DND-41 (cell line): ENCODE data around the gene NUP188.

Experiments
- EZH2 ChIP-seq: IDR thresholded peaks from 3 replicates; pipeline ENCODE4 v1.6.1; 2012; ENCODE audit warnings: borderline replicate concordance, low read depth, mild to moderate bottlenecking, moderate library complexity, low read length, inconsistent platforms; ENCODE audit not compliant: severe bottlenecking
- TF ChIP-seq, protein P1 (sequence below): IDR thresholded peaks from 2 replicates; pipeline ENCODE4 v1.5.1; 2012; ENCODE audit warnings: borderline replicate concordance, low read length, moderate library complexity, mild to moderate bottlenecking; ENCODE audit not compliant: poor library complexity, severe bottlenecking; ENCODE audit errors: extremely low read depth

- TF ChIP-seq, protein P1, sequence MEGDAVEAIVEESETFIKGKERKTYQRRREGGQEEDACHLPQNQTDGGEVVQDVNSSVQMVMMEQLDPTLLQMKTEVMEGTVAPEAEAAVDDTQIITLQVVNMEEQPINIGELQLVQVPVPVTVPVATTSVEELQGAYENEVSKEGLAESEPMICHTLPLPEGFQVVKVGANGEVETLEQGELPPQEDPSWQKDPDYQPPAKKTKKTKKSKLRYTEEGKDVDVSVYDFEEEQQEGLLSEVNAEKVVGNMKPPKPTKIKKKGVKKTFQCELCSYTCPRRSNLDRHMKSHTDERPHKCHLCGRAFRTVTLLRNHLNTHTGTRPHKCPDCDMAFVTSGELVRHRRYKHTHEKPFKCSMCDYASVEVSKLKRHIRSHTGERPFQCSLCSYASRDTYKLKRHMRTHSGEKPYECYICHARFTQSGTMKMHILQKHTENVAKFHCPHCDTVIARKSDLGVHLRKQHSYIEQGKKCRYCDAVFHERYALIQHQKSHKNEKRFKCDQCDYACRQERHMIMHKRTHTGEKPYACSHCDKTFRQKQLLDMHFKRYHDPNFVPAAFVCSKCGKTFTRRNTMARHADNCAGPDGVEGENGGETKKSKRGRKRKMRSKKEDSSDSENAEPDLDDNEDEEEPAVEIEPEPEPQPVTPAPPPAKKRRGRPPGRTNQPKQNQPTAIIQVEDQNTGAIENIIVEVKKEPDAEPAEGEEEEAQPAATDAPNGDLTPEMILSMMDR, result no peak
- TF ChIP-seq EZH2, result no peak
Observed at GRCh38 chr9:129023036-129023907, 75.8 kb downstream of the NUP188 start.
